MCF 10A (cell line): ENCODE data around the gene MED16. TPM values are rescaled to one million over a fixed set of nuclear protein-coding genes. Genes with fewer than 3 reads are reported as not detected.

ENCODE experiments used
- BruUV-seq: library from RNA; stranded (reverse); fragments of 400-500 nt; replicated peaks from 2 replicates; lab custom pipeline; 2021; lab: Mats Ljungman, UMichigan
- CTCF ChIA-PET: fragments of 300-600 bp; sonication (Branson Sonifier 250); formaldehyde crosslinking; extraction: SDS; loops from one replicate; lab custom pipeline; 2021; ENCODE audit warnings: antibody characterized with exemption, inconsistent platforms; lab: Yijun Ruan, JAX
- POLR2A ChIA-PET: fragments of 300-600, 350-650 bp; sonication (Branson Sonifier 250); formaldehyde crosslinking; extraction: SDS; loops from one replicate; lab custom pipeline; 2020; ENCODE audit warnings: antibody characterized with exemption, inconsistent platforms; lab: Yijun Ruan, JAX
- DNase-seq: peaks from one replicate; pipeline ENCODE4 v3.0.0-alpha.2; 2018; ENCODE audit not compliant: unreplicated experiment
- H3K27ac Mint-ChIP-seq: one replicate; pipeline ENCODE4 v1.8.0; 2022; ENCODE audit warnings: mild to moderate bottlenecking, low read depth, mixed read lengths; ENCODE audit not compliant: unreplicated experiment
- H3K27me3 Mint-ChIP-seq: one replicate; pipeline ENCODE4 v1.8.0; 2022; ENCODE audit warnings: mixed read lengths; ENCODE audit not compliant: insufficient read depth, unreplicated experiment
- H3K36me3 Mint-ChIP-seq: one replicate; pipeline ENCODE4 v1.8.0; 2022; ENCODE audit warnings: mild to moderate bottlenecking, moderate library complexity, mixed read lengths; ENCODE audit not compliant: insufficient read depth, unreplicated experiment
- H3K4me1 Mint-ChIP-seq: one replicate; pipeline ENCODE4 v1.8.0; 2022; ENCODE audit warnings: mixed read lengths; ENCODE audit not compliant: insufficient read depth, unreplicated experiment
- H3K4me3 Mint-ChIP-seq: one replicate; pipeline ENCODE4 v1.8.0; 2022; ENCODE audit warnings: mild to moderate bottlenecking, moderate library complexity, mixed read lengths; ENCODE audit not compliant: unreplicated experiment
- H3K9me3 Mint-ChIP-seq: one replicate; pipeline ENCODE4 v1.8.0; 2022; ENCODE audit warnings: mixed read lengths; ENCODE audit not compliant: unreplicated experiment
- CTCF ChIP-seq: fragments of 200-600 bp; IDR thresholded peaks from one replicate; pipeline ENCODE4 v1.8.0; 2022; ENCODE audit warnings: antibody characterized with exemption, mild to moderate bottlenecking; ENCODE audit not compliant: unreplicated experiment
- intact Hi-C: fragments of 100-400 bp; cut with micrococcal nuclease; formaldehyde crosslinking; loops from 2 replicates; pipeline ENCODE4 v1.14.1; 2022
- total RNA-seq: library from RNA; stranded (reverse); gene quantifications from 2 replicates; pipeline ENCODE4 v1.2.3, GENCODE V29; 2022

Gene MED16
- total RNA-seq, 1 experiment from 2014 or later = 61.0 TPM

- H3K9me3 Mint-ChIP-seq = no peaks in the 10 kb centered on the region
- intact Hi-C loops = no loop called here
- TF ChIP-seq CTCF = no peak
- BruUV-seq = no TSS peak
- no peak for DNase-seq
- no peak overlapping the region for H3K27ac Mint-ChIP-seq
- H3K36me3 Mint-ChIP-seq = peaks cover 24% of the 10 kb centered on the region
- H3K4me1 Mint-ChIP-seq = peaks cover 9% of the 10 kb centered on the region
- ChIA-PET POLR2A (no interaction called here), CTCF (interaction anchor here (0.8 kb wide), 1 partner anchor 11 kb away, joined by 3 read pairs; no protein-coding TSS in a partner anchor)
- H3K27me3 Mint-ChIP-seq = no peaks in the 10 kb centered on the region
- no peak overlapping the region for H3K4me3 Mint-ChIP-seq
Observed at GRCh38 chr19:906480-906879, 13.5 kb upstream of the MED16 start.

GRCh38 chr19:904545-904944, 11.6 kb upstream of the MED16 start:
- ChIA-PET POLR2A (interaction anchor here (0.7 to 1.2 kb wide), 4 partner anchors 10 to 54 kb away, joined by 3 to 5 read pairs (median 4); partner anchors contain the start of genes MED16 and RNU6-9), CTCF (no interaction called here)
- peaks cover 24% of the 10 kb centered on the region for H3K36me3 Mint-ChIP-seq
- DNase-seq = no peak
- no peak overlapping the region for H3K4me3 Mint-ChIP-seq
- H3K4me1 Mint-ChIP-seq = peaks cover 8% of the 10 kb centered on the region
- H3K27ac Mint-ChIP-seq = no peak overlapping the region
- BruUV-seq = no TSS peak
- TF ChIP-seq CTCF = no peak
- intact Hi-C loops = no loop called here
- no peaks in the 10 kb centered on the region for H3K27me3 Mint-ChIP-seq
- H3K9me3 Mint-ChIP-seq = no peaks in the 10 kb centered on the region

- TF ChIP-seq CTCF = no peak
- Mint-ChIP-seq H3K27me3 (no peaks in the 10 kb centered on the region), H3K4me1 (no peaks in the 10 kb centered on the region), H3K4me3 (no peak overlapping the region), H3K27ac (no peak overlapping the region), H3K9me3 (no peaks in the 10 kb centered on the region), H3K36me3 (peaks cover 20% of the 10 kb centered on the region)
- POLR2A ChIA-PET = interaction anchor here (0.7 to 1.5 kb wide), 4 partner anchors 10 to 368 kb away, joined by 3 to 5 read pairs (median 3); partner anchors contain the start of genes MED16 and RNU6-9
- no TSS peak for BruUV-seq
- intact Hi-C loops = no loop called here
- DNase-seq = no peak
- CTCF ChIA-PET = no interaction called here
Observed at GRCh38 chr19:903266-903797, 10.3 kb upstream of the MED16 start.

GRCh38 chr19:902446-903226, 9.6 kb upstream of the MED16 start:
- Mint-ChIP-seq H3K36me3 (peaks cover 27% of the 10 kb centered on the region), H3K27ac (no peak overlapping the region), H3K4me3 (no peak overlapping the region), H3K4me1 (no peaks in the 10 kb centered on the region), H3K9me3 (no peaks in the 10 kb centered on the region), H3K27me3 (no peaks in the 10 kb centered on the region)
- intact Hi-C loops = no loop called here
- TF ChIP-seq CTCF = no peak
- POLR2A ChIA-PET = interaction anchor here (0.6 to 1.5 kb wide), 3 partner anchors 9 to 369 kb away, joined by 3 to 5 read pairs (median 3); partner anchors contain the start of genes MED16 and RNU6-9
- no TSS peak for BruUV-seq
- CTCF ChIA-PET = no interaction called here
- no peak for DNase-seq
